Spleen (tissue), 7 donors: Measurements from ENCODE around the gene ASGR2.

Experiments used
- CTCF ChIP-seq, 11 experiments: fragments of 200-600 bp in 7 of 11; fragments of 450-650 bp in 4 of 11; sonication (generic) in 4 of 11; IDR thresholded peaks in 8 of 11; conservative IDR thresholded peaks in 3 of 11; 1 replicate in 7 of 11; 2 replicates in 4 of 11; pipeline versions ENCODE4 v1.4.0 to v1.8.0; 2016 to 2021; ENCODE audit warnings: antibody characterized with exemption in 11 of 11, inconsistent platforms in 4 of 11, mild to moderate bottlenecking in 1 of 11
- POLR2A ChIP-seq, 3 donors: fragments of 450-650 bp; IDR thresholded peaks; one replicate each; pipeline ENCODE4 v1.5.1; 2017; ENCODE audit warnings: antibody characterized with exemption in 3 of 3, mild to moderate bottlenecking in 1 of 3
- donor health status: DM: no; HTN: no; CAD: no; lungs with moderate emphysema.
- donor health status: DM: no; HTN: no; CAD: no.
- donor health status: DM: no; HTN: no; CAD: no.

GRCh38 chr17:7137171-7137943 is 22.7 kb upstream of the ASGR2 start:
- no peak for TF ChIP-seq CTCF (IDR thresholded peaks at IDR 0.05 in 8 of 11, conservative IDR thresholded peaks at IDR 0.05 in 3 of 11)
- no peak for TF ChIP-seq POLR2A (IDR thresholded peaks at IDR 0.05)
